Astrocyte of the spinal cord (primary cell): ENCODE results near the gene CDK5RAP3.

Source experiments
- DNase-seq: peaks from one replicate; pipeline ENCODE4 v3.0.0; 2011; ENCODE audit warnings: low read depth, low spot score
- H3K4me3 ChIP-seq: 2 replicates; pipeline ENCODE4 v1.5.1; 2011; ENCODE audit warnings: low read depth, mild to moderate bottlenecking, low read length, moderate library complexity
- CTCF ChIP-seq: IDR thresholded peaks from 2 replicates; pipeline ENCODE4 v1.5.1; 2012; ENCODE audit warnings: low read depth, mild to moderate bottlenecking, low read length, inconsistent platforms
- in situ Hi-C: cut with HindIII; loops from 2 replicates; pipeline ENCODE4 v1.10.0; 2017; ENCODE audit warnings: low sequenced_read_pairs

The CDK5RAP3 gene

DNA sequence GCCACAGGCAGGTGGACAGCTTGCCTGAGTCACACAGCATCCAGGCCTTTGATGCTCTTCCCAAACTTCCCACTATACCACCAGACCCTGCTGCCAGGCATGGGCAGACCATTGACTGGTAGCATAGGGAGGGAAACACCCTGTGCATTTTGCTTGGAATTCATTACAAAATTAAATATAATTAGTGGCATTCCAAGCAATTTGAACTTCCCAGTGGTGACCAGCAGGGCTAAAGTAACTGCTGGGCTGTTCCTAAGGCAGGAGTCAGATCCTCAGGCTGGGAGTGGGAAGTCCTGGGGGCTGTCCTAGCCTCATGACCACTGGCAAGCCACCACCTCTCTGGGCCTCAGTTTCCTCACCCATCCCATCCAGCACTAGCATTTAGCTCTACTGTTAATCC is 17.0 kb upstream of the CDK5RAP3 start:
- no peak overlapping the region for H3K4me3 ChIP-seq
- no peak for TF ChIP-seq CTCF
- in situ Hi-C loops, result no loop called here
- DNase-seq, result no peak

DNA sequence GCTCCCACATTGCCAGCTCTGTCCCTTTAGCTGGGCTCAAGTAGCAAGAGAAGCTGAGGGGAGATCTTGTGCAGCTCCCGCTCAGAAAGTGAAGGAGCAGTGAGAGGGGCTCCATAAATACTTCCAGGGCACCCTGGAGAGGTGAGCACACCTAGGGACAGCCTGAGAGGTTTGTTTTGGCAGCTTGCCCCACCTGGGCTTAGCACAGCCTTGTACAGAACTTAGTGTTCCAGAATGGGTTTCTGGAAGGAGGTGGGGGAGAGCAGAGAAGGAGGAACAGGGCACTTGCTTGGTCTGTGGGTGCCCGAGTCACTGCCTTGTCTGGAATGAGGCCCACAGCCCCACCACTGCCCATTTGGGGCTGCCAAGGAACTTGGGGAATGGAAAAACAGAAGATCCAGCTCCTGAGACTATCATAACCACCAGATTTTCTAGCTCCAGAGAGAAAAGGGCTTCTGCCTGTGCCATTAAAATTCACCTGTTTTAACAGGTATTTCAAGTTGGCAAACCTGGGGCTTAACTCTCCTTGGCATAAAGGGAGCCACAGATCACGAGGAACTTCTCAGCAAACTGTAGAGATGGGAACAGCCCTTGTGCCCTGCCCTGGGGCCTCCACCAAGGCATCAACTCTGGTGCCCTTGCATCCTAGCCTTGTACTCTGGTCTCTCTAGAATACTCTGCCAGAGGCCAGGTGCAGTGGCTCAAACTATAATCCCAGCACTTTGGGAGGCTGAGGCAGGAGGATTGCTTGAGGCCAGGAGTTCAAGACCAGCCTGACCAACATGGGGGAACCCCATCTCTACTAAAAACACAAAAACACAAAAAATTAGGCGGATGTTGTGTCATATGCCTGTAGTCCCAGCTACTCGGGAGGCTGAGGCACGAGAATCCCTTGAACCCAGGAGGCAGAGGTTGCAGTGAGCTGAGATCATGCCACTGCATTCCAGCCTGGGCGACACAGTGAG is 15.1 kb upstream of the CDK5RAP3 start:
- DNase-seq, result no peak
- in situ Hi-C loops, result no loop called here
- H3K4me3 ChIP-seq, result no peak overlapping the region
- no peak for TF ChIP-seq CTCF

GRCh38 chr17:47956791-47957590 is 13.9 kb upstream of the CDK5RAP3 start:
- no peak for DNase-seq
- no peak for TF ChIP-seq CTCF
- no peak overlapping the region for H3K4me3 ChIP-seq
- in situ Hi-C loops, result no loop called here

GRCh38 chr17:47957591-47958490 is 13.1 kb upstream of the CDK5RAP3 start, which contains the start of gene PRR15L:
Gene PRR15L (minus strand): TSS chr17:47957883. CDS start chr17:47953234, 4,649 bp downstream.
- in situ Hi-C loops, result no loop called here
- no peak for DNase-seq
- H3K4me3 ChIP-seq, result no peak within 1 kb of the TSS
- no peak for TF ChIP-seq CTCF

DNA sequence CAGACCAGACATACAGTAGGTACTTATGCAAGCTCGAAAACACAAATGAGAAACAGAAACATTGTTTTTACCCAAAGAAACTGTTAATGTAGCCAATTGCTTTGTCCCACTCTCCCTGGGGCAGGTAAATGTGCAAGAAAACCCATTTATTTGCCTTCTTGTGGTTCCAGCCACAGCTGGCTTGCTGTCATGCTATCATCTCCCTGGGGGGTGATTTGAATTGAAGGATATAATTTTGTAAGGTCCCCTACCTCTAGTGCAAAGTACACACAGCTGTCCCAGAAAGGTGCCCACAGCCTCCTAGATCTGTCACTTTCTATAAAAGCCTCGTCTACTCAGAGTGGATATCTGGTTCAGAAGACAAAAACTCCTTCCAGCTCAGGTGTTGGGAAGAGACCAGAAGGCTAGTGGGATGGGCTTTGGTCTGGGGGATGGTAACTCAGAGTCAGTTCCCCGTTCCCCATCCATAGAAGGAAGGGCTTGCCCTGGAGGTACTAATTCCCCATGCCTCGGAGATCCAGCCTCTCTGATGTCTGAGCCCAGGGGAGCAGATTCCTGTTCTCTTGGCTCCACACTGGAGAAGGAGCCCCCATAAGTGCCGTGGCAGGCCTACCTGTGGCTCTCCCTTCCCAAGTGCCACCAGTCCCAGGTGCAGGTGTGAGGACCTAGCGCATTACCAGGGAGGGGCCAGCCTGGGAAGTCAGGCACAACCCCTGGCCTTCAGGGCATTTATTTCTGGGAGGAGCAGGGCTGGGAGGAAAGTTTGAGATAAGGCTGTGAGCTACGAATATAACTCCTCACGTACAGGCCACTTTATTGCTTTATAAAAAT is 10.9 kb upstream of the CDK5RAP3 start:
- no peak overlapping the region for H3K4me3 ChIP-seq
- TF ChIP-seq CTCF, result no peak
- in situ Hi-C loops, result no loop called here
- no peak for DNase-seq
